Measurements from ENCODE around the gene RPL35. TPM values are rescaled to one million over a fixed set of nuclear protein-coding genes. Genes with fewer than 3 reads are reported as not detected.

The RPL35 gene
- total and polyA plus RNA-seq, 10 of the 15 experiments (the other 5 are each of a cell fraction or from before 2014, with no cell fraction given), result 2,572 to 6,300 (median 3,864) TPM

DNA sequence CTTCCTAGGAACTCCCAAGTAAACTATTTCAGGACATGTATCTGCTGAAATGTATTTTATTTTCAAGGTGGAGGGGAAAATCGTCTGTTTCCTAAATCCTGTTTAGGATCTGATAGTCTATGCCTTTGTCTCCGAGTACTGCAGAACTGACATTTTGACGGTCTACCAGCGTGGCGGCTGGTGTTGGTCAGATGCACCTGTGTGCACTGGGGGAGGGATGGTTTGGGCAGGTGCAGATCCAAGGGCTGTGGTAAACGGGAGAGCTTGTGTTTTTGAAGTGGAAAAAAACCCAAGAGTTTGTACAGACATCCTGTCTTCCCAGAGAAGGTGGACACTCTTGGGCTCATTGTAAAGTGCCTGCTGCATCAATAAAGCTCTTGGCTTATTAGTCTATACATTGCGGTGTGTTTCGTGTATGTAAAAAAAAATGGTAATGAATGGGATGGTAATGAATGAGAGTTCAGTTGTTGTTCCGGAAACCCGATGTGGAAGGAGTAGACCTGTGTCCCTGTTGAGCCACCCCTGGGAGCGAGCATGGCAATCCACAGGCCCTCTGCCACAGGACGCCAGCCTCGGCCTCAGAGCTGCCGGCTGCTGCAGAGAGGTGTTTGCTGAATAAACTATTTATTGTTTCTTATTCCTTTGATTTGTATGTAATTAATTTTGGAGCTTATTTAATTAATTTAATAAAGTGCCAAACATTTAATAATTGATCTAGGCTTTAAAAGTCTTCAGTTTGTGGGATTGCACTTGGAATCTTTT is 15.4 kb upstream of the RPL35 start (continued):
- TF ChIP-seq, protein P1, sequence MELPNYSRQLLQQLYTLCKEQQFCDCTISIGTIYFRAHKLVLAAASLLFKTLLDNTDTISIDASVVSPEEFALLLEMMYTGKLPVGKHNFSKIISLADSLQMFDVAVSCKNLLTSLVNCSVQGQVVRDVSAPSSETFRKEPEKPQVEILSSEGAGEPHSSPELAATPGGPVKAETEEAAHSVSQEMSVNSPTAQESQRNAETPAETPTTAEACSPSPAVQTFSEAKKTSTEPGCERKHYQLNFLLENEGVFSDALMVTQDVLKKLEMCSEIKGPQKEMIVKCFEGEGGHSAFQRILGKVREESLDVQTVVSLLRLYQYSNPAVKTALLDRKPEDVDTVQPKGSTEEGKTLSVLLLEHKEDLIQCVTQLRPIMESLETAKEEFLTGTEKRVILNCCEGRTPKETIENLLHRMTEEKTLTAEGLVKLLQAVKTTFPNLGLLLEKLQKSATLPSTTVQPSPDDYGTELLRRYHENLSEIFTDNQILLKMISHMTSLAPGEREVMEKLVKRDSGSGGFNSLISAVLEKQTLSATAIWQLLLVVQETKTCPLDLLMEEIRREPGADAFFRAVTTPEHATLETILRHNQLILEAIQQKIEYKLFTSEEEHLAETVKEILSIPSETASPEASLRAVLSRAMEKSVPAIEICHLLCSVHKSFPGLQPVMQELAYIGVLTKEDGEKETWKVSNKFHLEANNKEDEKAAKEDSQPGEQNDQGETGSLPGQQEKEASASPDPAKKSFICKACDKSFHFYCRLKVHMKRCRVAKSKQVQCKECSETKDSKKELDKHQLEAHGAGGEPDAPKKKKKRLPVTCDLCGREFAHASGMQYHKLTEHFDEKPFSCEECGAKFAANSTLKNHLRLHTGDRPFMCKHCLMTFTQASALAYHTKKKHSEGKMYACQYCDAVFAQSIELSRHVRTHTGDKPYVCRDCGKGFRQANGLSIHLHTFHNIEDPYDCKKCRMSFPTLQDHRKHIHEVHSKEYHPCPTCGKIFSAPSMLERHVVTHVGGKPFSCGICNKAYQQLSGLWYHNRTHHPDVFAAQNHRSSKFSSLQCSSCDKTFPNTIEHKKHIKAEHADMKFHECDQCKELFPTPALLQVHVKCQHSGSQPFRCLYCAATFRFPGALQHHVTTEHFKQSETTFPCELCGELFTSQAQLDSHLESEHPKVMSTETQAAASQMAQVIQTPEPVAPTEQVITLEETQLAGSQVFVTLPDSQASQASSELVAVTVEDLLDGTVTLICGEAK (IDR thresholded peaks at IDR 0.05; ENCODE audit: borderline replicate concordance), result no peak
- TF ChIP-seq KAT2A (conservative IDR thresholded peaks at IDR 0.05; ENCODE audit: control insufficient read depth, low read depth, low read length), result no peak
- no peak for TF ChIP-seq TAF1 (IDR thresholded peaks at IDR 0.05; ENCODE audit: borderline replicate concordance, low read depth, low read length)

DNA sequence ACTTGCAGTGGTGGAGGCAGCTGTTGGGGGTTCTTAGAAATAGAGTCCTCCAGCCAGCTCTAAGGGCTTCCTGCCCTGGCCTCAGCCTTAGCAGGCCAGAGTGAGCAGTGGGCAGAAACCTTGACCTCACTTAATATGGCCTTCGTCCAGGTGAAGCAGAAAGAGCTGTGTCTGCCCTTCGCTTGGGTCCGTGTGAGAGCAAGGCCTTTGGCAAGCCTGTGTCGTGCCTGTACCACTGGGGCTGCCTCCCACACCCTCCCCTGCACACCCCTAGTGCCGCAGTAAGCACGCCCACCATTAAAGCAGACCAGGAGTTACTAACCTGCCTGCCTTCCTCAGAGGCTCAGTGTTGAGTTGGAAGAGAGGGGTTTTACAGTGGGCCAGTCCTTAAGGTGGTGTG is 13.7 kb upstream of the RPL35 start:
- RAD21 ChIA-PET (ENCODE audit: unreplicated experiment), result interaction anchor here (0.9 kb wide), 1 partner anchor 13 kb away, joined by 3 read pairs; the partner anchor contains the start of gene ARPC5L
- POLR2A ChIA-PET, result interaction anchor here (1.6 kb wide), 1 partner anchor 22 kb away, joined by 3 read pairs; the partner anchor contains the start of gene WDR38
- SMC1A ChIA-PET (ENCODE audit: uncharacterized antibody, unreplicated experiment), result interaction anchor here (1.6 kb wide), 1 partner anchor 107 kb away, joined by 4 read pairs; no protein-coding TSS in a partner anchor
- no TSS peak for BruUV-seq (replicated peaks)
- peaks cover 25% of the 10 kb centered on the region for H3K4me1 ChIP-seq (ENCODE audit: control insufficient read depth, insufficient read depth, low read length)
- H3K36me3 ChIP-seq (ENCODE audit: control insufficient read depth in 2 of 2, insufficient read depth in 2 of 2, low read length in 1 of 2), result peaks cover 32 to 46% of the 10 kb centered on the region in 2 experiments
- CTCF ChIA-PET, result interaction anchor here (4.8 kb wide), 1 partner anchor 18 kb away, joined by 27 read pairs; no protein-coding TSS in a partner anchor
- no peak for TF ChIP-seq MYB (IDR thresholded peaks at IDR 0.05; ENCODE audit: borderline replicate concordance, low read depth, low read length)
- TF ChIP-seq ZBTB33 (IDR thresholded peaks at IDR 0.05), result no peak
- peak; percentile 69 for TF ChIP-seq POLR2A (IDR thresholded peaks at IDR 0.05; ENCODE audit: low read depth, low read length)
- peak; percentile 57; the same call in 1 of the 2 replicates for TF ChIP-seq POLR2AphosphoS5 (IDR thresholded peaks at IDR 0.05; ENCODE audit: low read length)
- TF ChIP-seq MAX (IDR thresholded peaks at IDR 0.05; ENCODE audit: low read depth, low read length), result no peak
- FAIRE-seq, result no peak
- no peak overlapping the region for H3K27ac ChIP-seq (ENCODE audit: control insufficient read depth, insufficient read depth)
- H3K79me2 ChIP-seq (ENCODE audit: control insufficient read depth, insufficient read depth, low read length), result peaks cover 56% of the 10 kb centered on the region
- intact Hi-C loops (cut with micrococcal nuclease; ENCODE audit: unreplicated experiment), result no loop called here
- no peak overlapping the region for H3K4me3 ChIP-seq
- no peaks in the 10 kb centered on the region for H3K27me3 ChIP-seq (replicated peaks in 1 of 2; ENCODE audit: control insufficient read depth in 2 of 2, insufficient read depth in 2 of 2, low read length in 1 of 2)
- H3K4me2 ChIP-seq (ENCODE audit: control insufficient read depth, insufficient read depth), result no peak overlapping the region; the same call in 1 of the 2 replicates
- H3K9me3 ChIP-seq (replicated peaks; ENCODE audit: control insufficient read depth, insufficient read depth, low read length), result no peaks in the 10 kb centered on the region
- DNase-seq (ENCODE audit: low read depth, low spot score), result no peak
- in situ Hi-C loops (cut with MboI), result no loop called here
- 89% methylated on average over 6 of the region's 6 CpGs for WGBS (ENCODE audit: insufficient coverage, insufficient replicate concordance, low lambda C conversion rate, missing lambda C conversion rate)
- H3K9ac ChIP-seq (ENCODE audit: control insufficient read depth, insufficient read depth, low read length), result no peak overlapping the region
- no peak for ATAC-seq
- H4K20me1 ChIP-seq (ENCODE audit: control insufficient read depth, insufficient read depth), result peaks cover 5% of the 10 kb centered on the region
- H2AFZ ChIP-seq (ENCODE audit: control insufficient read depth, low read depth, low read length), result no peak overlapping the region

Data from GM12878 (cell line).